ENCODE results near the gene FAM53B. TPM values are rescaled to one million over a fixed set of nuclear protein-coding genes. Genes with fewer than 3 reads are reported as not detected.

The FAM53B gene, protein sequence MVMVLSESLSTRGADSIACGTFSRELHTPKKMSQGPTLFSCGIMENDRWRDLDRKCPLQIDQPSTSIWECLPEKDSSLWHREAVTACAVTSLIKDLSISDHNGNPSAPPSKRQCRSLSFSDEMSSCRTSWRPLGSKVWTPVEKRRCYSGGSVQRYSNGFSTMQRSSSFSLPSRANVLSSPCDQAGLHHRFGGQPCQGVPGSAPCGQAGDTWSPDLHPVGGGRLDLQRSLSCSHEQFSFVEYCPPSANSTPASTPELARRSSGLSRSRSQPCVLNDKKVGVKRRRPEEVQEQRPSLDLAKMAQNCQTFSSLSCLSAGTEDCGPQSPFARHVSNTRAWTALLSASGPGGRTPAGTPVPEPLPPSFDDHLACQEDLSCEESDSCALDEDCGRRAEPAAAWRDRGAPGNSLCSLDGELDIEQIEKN
- total RNA-seq (2022; extraction: Qiagen RNA extraction; ENCODE audit: low read depth) = 9.6 to 14.3 TPM (median 12.8 TPM) in 5 replicates

DNA sequence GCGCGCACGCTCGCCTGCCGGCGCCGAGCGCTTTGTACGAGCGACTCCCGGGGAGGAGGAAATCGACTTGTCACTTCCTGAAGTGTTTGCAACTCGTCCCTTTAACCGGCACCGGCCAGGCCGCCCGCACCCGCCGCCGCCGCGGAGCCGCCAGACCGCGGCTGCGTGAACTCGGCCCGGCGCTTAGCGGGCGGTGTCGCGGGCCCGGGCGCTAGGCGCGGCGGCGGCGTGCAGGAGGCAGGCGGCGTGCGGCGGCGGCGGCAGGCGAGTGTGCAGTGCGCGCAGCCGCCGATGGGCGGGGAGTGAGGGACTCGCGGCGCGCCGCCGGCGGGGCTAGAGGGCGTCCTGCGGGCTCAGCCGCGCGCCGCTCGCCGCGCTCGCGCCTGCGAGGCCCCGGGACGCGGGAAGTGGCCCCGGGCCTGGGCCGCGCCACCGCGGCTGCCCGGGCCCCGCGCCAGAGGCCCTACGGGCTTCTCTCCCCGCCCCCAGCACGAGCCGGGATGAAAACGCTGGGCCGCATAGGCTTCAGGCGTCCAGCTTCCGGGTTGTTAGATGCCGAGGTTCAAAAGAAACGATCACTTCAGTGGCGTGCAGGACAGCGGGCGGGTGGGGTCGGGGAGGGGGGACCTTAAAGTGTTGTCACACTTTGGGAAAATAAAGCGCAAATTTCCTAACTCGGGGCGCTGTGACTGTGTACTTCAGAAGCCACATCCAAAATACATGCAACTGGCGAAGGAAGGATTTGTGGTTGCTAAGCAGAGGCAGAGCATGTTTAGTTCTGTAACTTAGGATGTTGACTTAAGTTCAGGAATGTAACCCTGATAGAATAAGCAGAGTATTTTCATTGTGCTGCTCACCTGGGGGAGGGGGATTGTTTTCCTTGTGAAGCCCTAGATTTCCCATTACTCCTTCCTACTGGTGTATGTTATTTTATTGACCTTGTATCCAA, at the start of gene FAM53B:
Gene FAM53B, minus strand, starts transcription at position 277 of the 949 bp plus-strand sequence. CDS start 37,665 bp downstream, outside the sequence.

DNA sequence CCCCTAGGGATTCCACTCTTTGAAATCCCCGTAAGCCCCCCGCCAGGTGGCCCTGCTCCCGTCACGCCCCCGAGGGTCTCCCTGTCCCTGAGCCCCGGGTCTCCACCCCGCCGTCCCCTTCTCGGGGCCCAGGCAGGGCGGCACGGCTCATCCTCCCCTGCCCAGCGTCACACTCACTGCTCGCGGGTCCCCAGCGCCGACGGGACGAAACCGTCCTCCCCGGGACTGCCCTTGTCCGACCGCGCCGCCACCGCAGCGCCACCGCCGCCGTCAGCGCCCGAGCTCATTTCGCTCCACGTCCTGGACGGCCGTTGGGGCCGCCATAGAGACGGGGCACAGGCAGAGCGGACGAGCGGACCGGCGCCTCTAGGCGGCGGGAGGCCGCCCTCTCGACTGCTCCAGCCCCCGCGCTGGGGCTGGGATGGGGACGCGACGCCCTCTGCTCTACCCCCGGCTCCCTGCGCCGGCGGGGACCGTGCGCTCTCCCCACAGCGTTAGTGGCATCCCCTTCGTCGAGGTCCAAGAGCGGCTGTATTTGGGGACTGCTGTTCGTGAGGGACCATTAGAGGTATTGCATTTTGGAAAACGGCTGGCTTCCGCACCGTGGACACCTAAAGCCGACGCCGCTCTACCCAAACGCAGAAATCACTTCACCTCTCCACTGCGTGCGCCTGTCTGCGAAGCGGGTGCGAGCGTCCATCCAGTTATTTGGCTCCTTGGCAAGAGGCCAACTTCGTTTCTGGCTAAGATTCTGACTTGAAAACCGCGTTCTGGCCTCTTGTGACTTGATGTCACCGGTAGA, 47.6 kb upstream of the FAM53B start, which contains the start of gene EEF1AKMT2:
Gene EEF1AKMT2, minus strand, starts transcription at position 341 of the 802 bp plus-strand sequence. Its CDS starts 54 bp downstream, at position 287.

Other genes starting within 250 kb of the FAM53B start
- 10.3 to 23.4 TPM (median 18.1 TPM) in 5 replicates for gene EEF1AKMT2, start 47.5 kb upstream of the FAM53B start, total RNA-seq (2022; extraction: Qiagen RNA extraction; ENCODE audit: low read depth)
- gene ABRAXAS2, start 57.4 kb upstream of the FAM53B start, total RNA-seq (2022; extraction: Qiagen RNA extraction; ENCODE audit: low read depth) = 10.7 to 17.1 TPM (median 15.9 TPM) in 5 replicates
- gene ZRANB1, start 197.7 kb upstream of the FAM53B start, total RNA-seq (2022; extraction: Qiagen RNA extraction; ENCODE audit: low read depth) = 6.6 to 10.5 TPM (median 9.5 TPM) in 5 replicates